Limb (tissue), 2 donors: ENCODE data around the gene AHNAK2.
"Not testable (repeated sequence)": the region's sequence is repeated elsewhere in the genome, so short reads cannot be mapped to it uniquely, and the experiment has no call there.

ENCODE experiments used
- DNase-seq, 2 donors: peaks; one replicate each; pipeline ENCODE4 v3.0.0-alpha.2; 2016; ENCODE audit errors: extremely low spot score in 2 of 2

AHNAK2 gene

DNA sequence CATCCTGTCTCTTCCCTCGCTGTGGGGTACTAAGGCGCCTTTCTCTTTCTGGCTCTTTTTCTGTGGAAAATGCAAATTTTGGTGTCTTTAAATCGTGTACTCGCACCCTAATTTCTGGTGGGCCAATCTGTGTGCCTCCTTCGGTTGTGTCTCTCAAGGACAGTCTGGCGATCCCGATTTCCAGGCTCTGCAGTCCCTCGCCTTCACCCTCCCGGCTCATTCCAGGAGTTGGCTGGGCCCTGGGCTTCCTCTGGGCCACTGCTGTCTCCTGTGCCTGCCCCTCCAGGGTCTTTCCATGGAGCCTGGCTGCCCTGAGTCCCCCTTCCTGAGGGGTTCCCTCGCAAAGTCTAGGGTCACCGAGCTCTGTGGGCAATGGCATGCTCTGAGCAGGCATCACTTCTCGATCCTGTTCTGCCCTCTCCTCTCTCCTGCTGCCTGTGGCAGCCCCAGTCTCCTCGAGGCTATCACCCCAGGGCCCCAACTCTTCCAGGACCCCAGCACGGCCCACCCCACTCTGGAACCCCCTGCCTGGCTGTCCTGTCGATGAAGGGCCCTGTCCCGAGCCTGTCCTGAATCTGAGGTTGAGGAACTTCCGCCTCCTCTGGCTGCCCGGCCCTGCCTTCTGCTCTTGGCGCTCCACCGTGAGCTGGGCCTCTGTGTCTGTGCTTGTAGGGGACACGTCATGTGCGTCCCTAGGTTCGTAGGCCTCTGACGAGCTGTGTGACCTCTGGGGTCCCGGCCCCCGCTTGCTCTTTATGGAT is 24.1 kb downstream of the AHNAK2 start:
- DNase-seq = no peak

DNA sequence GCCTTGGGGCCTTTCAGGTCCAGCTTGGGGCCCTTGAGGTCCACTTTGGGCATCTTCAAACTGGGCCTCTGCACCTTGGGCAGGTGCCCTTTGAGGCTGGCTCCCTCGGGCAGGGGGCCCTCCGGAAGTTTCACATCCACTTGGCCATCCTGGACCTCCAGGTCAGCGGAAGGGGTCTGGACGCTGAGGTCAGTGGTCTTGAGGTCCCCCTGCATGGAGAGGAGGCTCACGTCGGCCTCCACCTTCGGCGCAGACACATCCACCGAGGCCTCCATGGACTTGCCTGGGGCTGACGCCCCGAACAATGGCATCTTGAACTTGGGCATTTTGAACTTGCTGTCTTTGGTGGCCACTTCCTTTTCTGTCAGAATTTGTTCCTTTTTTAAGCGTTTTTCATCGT is 25.1 kb downstream of the AHNAK2 start:
- DNase-seq = no peak

DNA sequence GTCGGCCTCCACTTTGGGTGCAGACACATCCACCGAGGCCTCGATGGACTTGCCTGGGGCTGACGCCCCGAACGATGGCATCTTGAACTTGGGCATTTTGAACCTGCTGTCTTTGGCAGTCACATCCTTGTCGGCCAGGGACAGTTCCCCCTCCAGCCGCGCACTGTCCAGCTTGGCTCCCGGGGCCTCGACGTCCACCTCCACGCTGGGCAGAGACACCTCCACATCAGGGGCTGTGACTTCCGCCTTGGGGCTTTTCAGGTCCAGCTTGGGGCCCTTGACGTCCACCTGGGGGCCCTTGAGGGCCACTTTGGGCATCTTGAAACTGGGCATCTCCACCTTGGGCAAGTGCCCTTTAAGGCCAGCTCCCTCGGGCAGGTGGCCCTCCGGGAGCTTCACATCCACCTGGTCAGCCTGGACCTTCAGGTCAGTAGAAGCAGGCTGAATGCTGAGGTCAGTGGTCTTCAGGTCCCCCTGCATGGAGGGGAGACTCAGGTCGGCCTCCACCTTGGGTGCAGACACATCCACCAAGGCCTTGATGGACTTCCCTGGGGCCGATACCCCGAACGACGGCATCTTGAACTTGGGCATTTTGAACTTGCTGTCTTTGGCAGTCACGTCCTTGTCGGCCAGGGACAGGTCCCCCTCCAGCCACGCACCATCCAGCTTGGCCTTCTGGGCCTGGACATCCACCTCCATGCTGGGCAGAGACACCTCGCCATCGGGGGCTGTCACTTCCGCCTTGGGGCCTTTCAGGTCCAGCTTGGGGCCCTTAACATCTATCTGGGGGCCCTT is 26.1 kb downstream of the AHNAK2 start:
- DNase-seq = not testable (repeated sequence)

DNA sequence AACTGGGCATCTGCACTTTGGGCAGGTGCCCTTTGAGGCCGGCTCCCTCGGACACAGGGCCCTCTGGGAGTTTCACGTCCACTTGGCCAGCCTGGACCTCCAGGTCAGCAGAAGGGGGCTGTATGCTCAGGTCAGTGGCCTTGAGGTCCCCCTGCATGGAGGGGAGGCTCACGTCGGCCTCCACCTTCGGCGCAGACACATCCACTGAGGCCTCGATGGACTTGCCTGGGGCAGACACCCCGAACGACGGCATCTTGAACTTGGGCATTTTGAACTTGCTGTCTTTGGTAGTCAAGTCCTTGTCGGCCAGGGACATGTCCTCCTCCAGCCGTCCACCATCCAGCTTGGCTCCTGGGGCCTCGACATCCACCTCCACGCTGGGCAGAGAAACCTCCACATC is 27.5 kb downstream of the AHNAK2 start:
- DNase-seq = not testable (repeated sequence)

DNA sequence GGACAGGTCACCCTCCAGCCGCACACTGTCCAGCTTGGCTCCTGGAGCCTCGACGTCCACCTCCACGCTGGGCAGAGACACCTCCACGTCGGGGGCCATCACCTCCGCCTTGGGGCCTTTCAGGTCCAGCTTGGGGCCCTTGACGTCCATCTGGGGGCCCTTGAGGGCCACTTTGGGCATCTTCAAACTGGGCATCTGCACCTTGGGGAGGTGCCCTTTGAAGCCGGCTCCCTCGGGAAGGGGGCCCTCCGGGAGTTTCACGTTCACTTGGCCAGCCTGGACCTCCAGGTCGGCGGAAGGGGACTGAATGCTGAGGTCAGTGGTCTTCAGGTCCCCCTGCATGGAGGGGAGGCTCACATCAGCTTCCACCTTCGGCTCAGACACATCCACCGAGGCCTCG is 28.2 kb downstream of the AHNAK2 start:
- no peak for DNase-seq

DNA sequence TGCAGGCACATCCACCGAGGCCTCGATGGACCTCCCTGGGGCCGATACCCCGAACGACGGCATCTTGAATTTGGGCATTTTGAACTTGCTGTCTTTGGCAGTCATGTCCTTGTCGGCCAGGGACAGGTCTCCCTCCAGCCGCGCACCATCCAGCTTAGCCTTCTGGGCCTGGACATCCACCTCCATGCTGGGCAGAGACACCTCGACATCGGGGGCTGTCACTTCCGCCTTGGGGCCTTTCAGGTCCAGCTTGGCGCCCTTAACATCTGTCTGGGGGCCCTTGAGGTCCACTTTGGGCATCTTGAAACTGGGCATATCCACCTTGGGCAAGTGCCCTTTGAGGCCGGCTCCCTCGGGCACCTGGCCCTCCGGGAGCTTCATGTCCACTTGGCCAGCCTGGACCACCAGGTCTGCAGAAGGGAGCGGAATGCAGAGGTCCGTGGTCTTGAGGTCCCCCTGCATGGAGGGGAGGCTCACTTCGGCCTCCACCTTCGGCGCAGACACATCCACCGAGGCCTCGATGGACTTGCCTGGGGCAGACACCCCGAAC is 28.7 kb downstream of the AHNAK2 start:
- not testable (repeated sequence) for DNase-seq

DNA sequence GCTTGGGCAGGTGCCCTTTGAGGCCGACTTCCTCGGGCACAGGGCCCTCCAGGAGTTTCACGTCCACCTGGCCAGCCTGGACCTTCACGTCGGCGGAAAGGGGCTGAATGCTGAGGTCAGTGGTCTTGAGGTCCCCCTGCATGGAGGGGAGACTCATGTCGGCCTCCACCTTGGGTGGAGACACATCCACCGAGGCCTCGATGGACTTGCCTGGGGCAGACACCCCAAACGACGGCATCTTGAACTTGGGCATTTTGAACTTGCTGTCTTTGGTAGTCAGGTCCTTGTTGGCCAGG is 29.5 kb downstream of the AHNAK2 start:
- DNase-seq = no peak

DNA sequence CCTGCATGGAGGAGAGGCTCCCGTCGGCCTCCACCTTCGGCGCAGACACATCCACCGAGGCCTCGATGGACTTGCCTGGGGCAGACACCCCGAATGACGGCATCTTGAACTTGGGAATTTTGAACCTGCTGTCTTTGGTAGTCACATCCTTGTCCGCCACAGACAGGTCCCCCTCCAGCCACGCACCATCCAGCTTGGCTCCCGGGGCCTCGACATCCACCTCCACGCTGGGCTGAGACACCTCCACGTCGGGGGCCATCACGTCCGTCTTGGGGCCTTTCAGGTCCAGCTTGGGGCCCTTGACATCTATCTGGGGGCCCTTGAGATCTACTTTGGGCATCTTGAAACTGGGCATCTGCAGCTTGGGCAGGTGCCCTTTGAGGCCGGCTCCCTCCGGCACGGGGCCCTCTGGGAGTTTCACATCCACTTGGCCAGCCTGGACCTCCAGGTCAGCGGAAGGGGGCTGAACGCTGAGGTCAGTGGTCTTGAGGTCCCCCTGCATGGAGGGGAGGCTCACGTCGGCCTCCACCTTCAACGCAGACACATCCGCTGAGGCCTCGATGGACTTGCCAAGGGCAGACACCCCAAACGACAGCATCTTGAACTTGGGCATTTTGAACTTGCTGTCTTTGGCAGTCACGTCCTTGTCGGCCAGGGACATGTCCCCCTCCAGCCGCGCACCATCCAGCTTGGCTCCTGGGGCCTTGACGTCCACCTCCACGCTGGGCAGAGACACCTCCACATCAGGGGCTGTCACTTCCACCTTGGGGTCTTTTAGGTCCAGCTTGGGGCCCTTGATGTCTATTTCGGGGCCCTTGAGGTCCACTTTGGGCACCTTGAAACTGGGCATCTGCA is 30.1 kb downstream of the AHNAK2 start:
- not testable (repeated sequence) for DNase-seq

DNA sequence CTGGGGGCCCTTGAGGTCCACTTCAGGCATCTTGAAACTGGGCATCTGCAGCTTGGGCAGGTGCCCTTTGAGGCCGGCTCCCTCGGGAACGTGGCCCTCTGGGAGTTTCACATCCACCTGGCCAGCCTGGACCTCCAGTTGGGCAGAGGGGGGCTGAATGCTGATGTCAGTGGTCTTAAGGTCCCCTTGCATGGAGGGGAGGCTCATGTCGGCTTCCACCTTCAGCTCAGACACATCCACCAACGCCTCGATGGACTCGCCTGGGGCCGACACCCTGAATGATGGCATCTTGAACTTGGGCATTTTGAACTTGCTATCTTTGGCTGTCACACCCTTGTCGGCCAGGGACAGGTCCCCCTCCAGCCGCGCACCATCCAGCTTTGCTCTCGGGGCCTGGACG is 31.0 kb downstream of the AHNAK2 start:
- DNase-seq = not testable (repeated sequence)

DNA sequence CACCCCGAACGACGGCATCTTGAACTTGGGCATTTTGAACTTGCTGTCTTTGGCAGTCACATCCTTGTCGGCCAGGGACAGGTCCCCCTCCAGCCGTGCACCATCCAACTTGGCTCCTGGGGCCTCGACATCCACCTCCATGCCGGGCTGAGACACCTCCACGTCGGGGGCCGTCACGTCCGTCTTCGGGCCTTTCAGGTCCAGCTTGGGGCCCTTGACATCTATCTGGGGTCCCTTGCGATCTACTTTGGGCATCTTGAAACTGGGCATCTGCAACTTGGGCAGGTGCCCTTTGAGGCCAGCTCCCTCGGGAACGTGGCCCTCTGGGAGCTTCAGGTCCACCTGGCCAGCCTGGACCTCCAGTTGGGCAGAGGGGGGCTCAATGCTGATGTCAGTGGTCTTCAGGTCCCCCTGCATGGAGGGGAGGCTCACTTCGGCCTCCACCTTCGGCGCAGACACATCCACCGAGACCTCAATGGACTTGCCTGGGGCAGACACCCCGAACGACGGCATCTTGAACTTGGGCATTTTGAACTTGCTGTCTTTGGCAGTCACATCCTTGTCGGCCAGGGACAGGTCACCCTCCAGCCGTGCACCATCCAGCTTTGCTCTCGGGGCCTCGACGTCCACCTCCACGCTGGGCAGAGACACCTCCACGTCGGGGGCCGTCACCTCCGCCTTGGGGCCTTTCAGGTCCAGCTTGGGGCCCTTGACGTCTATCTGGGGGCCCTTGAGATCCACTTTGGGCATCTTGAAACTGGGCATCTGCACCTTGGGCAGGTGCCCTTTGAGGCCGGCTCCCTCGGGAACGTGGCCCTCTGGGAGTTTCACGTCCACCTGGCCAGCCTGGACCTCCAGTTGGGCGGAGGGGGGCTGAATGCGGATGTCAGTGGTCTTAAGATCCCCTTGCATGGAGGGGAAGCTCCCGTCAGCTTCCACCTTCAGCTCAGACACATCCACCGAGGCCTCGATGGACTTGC is 31.9 kb downstream of the AHNAK2 start:
- DNase-seq = not testable (repeated sequence)

DNA sequence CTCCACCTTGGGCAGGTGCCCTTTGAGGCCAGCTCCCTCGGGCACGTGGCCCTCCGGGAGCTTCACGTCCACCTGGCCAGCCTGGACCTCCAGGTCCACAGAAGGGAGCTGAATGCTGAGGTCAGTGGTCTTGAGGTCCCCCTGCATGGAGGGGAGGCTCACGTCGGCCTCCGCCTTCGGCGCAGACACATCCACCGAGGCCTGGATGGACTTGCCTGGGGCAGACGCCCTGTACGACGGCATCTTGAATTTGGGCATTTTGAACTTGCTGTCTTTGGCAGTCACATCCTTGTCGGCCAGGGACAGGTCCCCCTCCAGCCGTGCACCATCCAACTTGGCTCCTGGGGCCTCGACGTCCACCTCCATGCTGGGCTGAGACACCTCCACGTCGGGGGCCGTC is 32.9 kb downstream of the AHNAK2 start:
- not testable (repeated sequence) for DNase-seq

DNA sequence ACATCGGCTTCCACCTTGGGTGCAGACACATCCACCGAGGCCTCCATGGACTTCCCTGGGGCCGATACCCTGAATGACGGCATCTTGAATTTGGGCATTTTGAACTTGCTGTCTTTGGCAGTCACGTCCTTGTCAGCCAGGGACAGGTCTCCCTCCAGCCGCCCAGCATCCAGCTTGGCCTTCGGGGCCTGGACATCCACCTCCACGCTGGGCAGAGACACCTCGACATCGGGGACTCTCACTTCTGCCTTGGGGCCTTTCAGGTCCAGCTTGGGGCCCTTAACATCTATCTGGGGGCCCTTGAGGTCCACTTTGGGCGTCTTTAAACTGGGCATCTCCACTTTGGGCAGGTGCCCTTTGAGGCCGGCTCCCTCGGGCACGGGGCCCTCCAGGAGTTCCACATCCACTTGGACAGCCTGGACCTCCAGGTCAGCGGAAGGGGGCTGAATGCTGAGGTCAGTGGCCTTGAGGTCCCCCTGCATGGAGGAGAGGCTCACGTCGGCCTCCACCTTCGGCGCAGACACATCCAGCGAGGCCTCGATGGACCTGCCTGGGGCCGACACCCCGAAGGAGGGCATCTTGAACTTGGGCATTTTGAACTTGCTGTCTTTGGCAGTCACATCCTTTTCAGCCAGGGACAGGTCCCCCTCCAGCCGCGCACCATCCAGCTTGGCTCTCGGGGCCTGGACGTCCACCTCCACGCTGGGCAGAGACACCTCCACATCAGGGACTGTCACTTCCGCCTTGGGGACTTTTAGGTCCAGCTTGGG is 33.6 kb downstream of the AHNAK2 start:
- DNase-seq = not testable (repeated sequence)

DNA sequence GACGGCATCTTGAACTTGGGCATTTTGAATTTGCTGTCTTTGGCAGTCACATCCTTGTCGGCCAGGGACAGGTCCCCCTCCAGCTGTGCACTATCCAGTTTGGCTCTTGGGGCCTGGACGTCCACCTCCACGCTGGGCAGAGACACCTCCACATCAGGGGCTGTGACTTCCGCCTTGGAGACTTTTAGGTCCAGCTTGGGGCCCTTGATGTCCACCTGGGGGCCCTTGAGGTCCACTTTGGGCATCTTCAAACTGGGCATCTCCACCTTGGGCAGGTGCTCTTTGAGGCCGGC is 34.2 kb downstream of the AHNAK2 start:
- DNase-seq = not testable (repeated sequence)

DNA sequence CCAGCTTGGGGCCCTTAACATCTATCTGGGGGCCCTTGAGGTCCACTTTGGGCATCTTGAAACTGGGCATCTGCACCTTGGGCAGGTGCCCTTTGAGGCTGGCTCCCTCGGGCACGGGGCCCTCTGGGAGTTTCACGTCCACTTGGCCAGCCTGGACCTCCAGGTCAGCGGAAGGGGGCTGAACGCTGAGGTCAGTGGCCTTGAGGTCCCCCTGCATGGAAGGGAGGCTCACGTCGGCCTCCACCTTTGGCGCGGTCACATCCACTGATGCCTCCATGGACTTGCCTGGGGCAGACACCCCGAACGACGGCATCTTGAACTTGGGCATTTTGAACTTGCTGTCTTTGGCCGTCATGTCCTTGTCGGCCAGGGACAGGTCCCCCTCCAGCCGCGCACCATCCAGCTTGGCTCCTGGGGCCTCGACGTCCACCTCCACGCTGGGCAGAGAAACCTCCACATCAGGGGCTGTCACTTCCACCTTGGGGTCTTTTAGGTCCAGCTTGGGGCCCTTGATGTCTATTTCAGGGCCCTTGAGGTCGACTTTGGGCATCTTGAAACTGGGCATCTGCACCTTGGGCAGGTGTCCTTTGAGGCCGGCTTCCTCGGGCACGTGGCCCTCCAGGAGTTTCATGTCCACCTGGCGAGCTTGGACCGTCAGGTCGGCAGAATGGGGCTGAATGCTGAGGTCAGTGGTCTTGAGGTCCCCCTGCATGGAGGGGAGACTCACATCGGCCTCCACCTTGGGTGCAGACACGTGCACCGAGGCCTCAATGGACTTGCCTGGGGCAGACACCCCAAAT is 34.8 kb downstream of the AHNAK2 start:
- DNase-seq = not testable (repeated sequence)

DNA sequence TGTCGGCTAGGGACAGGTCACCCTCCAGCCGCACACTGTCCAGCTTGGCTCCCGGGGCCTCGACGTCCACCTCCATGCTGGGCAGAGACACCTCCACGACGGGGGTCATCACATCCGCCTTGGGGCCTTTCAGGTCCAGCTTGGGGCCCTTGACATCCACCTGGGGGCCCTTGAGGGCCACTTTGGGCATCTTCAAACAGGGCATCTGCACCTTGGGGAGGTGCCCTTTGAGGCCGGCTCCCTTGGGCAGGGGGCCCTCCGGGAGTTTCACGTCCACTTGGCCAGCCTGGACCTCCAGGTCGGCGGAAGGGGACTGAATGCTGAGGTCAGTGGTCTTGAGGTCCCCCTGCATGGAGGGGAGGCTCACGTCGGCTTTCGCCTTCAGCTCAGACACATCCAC is 35.6 kb downstream of the AHNAK2 start:
- DNase-seq = no peak

DNA sequence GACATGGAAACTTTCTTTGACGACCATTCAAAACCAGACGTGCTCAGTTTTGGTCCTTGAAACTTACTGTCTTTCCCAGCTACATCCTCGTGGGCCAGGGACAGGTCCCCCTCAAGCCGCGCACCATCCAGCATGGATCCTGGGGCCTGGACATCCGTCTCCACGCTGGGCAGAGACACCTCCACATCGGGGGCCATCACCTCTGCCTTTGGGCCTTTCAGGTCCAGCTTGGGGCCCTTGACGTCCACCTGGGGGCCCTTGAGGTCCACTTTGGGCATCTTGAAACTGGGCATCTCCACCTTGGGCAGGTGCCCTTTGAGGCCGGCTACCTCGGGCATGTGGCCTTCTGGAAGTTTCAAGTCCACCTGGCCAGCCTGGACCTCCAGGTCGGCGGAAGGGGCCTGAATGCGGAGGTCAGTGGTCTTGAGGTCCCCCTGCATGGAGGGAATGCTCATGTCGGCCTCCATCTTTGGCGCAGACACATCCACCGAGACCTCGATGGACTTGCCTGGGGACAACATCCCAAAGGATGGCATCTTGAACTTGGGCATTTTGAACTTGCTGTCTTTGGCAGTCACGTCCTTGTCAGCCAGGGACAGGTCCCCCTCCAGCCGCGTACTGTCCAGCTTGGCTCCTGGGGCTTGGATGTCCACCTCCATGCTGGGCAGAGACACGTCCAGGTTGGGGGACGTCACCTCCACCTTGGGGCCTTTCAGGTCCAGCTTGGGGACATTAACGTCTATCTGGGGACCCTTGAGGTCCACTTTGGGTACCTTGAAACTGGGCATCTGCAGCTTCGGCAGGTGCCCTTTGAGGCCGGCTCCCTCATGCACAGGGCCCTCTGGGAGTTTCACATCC is 36.4 kb downstream of the AHNAK2 start:
- no peak for DNase-seq

DNA sequence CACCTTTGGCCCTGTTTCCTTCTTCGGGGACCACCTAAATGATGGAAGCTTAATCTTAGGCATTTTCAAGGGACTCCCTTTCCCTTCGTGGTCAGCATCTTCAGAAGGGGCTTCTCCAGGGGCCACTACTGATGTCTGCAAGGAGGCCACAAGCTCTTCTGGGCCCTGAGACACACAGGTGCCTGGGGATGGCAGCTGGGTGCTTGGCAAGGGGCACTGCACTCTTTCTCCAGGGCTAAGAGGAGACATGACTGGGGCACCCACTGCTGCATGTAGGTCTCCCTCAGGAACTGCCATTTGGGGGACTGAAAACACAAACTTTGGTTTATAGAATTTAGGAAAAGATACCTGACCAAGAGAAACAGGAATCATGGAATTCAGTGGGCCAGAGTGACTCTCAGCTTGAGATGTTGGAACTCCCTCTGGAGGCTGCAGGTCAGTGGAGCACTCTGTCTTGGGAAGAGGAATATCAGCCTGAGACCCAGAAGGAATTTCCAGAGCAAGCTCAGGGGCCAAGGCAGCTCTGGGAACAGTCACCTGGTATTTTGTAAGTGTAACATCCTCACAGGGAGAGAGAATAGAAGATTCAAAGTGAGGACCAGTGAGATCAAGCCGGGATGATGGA is 37.5 kb downstream of the AHNAK2 start:
- no peak for DNase-seq
